Hematopoietic multipotent progenitor cell treated with erythropoietin and hydrocortisone succinate and interleukin-3 and kit ligand, for 6 days (in vitro differentiated cells): ENCODE measurements around the gene HOMER3.

Experiments
- DNase-seq: peaks from one replicate; pipeline ENCODE4 v3.0.0-alpha.2; 2015

Gene HOMER3

GRCh38 chr19:18940769-18941627, at the start of gene HOMER3:
TSS of gene HOMER3 (minus strand) at chr19:18941217. CDS start at chr19:18938982, 2,235 bp downstream.
- peak; percentile 78 for DNase-seq

GRCh38 chr19:18990128-18990708, 49.2 kb upstream of the HOMER3 start:
- DNase-seq: no peak

GRCh38 chr19:18989316-18989715, 48.3 kb upstream of the HOMER3 start:
- DNase-seq: no peak

GRCh38 chr19:18987456-18987855, 46.4 kb upstream of the HOMER3 start:
- DNase-seq: no peak

GRCh38 chr19:18985257-18985656, 44.2 kb upstream of the HOMER3 start:
- DNase-seq: peak; percentile 58

- DNase-seq: no peak
These were observed 43.2 kb upstream of the HOMER3 start for GRCh38 chr19:18984251-18984650.

GRCh38 chr19:18982669-18983068, 41.7 kb upstream of the HOMER3 start:
- DNase-seq: no peak

GRCh38 chr19:18980432-18981020, 39.5 kb upstream of the HOMER3 start:
- DNase-seq: no peak

GRCh38 chr19:18978616-18979015, 37.6 kb upstream of the HOMER3 start:
- DNase-seq: no peak

- no peak for DNase-seq
These were observed 34.9 kb upstream of the HOMER3 start for GRCh38 chr19:18975869-18976268.

GRCh38 chr19:18975011-18975410, 34.0 kb upstream of the HOMER3 start:
- DNase-seq: no peak

GRCh38 chr19:18972851-18973250, 31.8 kb upstream of the HOMER3 start:
- peak; percentile 24 for DNase-seq

- peak; percentile 55 for DNase-seq
These were observed 31.3 kb upstream of the HOMER3 start for GRCh38 chr19:18972301-18972811.

GRCh38 chr19:18969931-18970659, 29.1 kb upstream of the HOMER3 start:
- DNase-seq: peak; percentile 28

GRCh38 chr19:18967358-18968146, 26.5 kb upstream of the HOMER3 start:
- DNase-seq: peak; percentile 58

- no peak for DNase-seq
These were observed 25.3 kb upstream of the HOMER3 start for GRCh38 chr19:18966307-18966706.

- no peak for DNase-seq
These were observed 23.1 kb upstream of the HOMER3 start for GRCh38 chr19:18964121-18964520.

- DNase-seq: no peak
These were observed 21.0 kb upstream of the HOMER3 start for GRCh38 chr19:18961767-18962620.

- DNase-seq: no peak
These were observed 19.4 kb upstream of the HOMER3 start for GRCh38 chr19:18960370-18960769.

- DNase-seq: no peak
These were observed 14.0 kb upstream of the HOMER3 start for GRCh38 chr19:18955042-18955441.

GRCh38 chr19:18954094-18954493, 13.1 kb upstream of the HOMER3 start:
- no peak for DNase-seq
